ENCODE data around the gene DNAJC24.
"Not testable (repeated sequence)": the region's sequence is repeated elsewhere in the genome, so short reads cannot be mapped to it uniquely, and the experiment has no call there.

DNAJC24 gene

DNA sequence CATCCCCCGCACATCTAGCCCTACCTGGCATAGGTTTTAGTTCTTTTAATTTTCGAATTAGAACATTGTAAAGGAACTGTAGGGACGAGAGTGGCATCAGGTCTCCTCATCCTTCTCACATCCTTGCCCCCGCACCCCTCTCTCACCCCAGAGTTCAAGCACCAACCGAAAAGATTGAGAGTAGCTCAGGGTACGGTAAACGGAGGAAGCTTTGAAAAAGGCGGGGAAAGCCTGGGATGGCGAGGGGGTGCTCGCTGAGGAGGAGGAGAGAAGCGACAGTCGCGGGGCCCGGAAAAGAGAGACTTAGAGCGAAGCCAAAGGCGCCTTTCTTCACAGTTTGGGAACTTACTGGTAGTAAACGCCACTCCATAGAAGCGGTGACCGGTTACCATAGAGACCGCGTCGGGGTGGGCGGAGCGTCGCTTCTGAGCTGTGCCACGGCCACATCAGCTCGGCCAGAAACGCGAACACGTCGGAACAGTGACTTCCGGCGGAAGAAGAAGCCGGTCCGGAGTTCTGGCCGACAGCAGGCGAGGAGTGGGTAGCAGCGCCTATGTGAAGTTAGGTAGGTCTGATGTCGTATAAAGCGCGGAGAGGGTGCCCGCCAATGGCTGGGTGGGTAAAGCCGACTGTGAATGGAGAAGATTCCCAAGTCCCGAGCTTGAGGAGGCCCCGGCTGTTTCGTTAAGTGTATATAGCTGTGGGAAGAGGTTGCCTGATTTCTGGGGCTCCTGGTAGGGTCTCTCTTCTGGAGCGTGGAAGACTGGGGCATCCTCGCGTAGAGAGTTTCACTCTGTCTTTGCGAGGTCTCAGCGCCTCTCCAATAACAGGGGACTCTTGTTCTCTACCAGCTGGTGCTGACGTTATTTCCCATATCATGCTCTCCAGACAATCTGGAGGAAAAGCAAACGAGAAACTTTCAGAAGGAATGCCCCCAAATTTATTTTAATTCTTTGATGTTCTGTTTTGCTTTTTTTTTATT, at the start of gene DNAJC24, which contains the start of gene DCDC1:
Gene DNAJC24, plus strand, starts transcription at position 513 of the 982 bp plus-strand sequence. CDS start 889 bp downstream, outside the sequence.
Gene DCDC1, minus strand, starts transcription at position 392 of the 982 bp plus-strand sequence. CDS start 41,459 bp downstream, outside the sequence.
- H3K27ac ChIP-seq: peak within 1 kb of the TSS; percentile 71
- TF ChIP-seq, protein P1, sequence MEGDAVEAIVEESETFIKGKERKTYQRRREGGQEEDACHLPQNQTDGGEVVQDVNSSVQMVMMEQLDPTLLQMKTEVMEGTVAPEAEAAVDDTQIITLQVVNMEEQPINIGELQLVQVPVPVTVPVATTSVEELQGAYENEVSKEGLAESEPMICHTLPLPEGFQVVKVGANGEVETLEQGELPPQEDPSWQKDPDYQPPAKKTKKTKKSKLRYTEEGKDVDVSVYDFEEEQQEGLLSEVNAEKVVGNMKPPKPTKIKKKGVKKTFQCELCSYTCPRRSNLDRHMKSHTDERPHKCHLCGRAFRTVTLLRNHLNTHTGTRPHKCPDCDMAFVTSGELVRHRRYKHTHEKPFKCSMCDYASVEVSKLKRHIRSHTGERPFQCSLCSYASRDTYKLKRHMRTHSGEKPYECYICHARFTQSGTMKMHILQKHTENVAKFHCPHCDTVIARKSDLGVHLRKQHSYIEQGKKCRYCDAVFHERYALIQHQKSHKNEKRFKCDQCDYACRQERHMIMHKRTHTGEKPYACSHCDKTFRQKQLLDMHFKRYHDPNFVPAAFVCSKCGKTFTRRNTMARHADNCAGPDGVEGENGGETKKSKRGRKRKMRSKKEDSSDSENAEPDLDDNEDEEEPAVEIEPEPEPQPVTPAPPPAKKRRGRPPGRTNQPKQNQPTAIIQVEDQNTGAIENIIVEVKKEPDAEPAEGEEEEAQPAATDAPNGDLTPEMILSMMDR (conservative IDR thresholded peaks at IDR 0.05): no peak

DNA sequence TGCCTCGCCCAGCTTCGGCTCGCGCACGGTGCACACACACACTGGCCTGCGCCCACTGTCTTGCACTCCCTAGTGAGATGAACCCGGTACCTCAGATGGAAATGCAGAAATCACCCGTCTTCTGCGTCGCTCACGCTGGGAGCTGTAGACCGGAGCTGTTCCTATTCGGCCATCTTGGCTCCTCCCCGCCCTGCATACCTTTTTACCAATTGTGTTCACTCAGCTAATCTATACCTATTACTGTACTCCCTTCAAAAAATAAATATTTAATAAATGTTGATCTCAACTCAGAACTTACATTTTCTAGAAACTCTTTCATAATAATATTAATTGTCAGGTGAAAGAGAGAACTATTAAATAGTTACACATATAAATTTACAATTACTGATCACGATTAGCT, 48.2 kb upstream of the DNAJC24 start:
- not testable (repeated sequence) for H3K27ac ChIP-seq

DNA sequence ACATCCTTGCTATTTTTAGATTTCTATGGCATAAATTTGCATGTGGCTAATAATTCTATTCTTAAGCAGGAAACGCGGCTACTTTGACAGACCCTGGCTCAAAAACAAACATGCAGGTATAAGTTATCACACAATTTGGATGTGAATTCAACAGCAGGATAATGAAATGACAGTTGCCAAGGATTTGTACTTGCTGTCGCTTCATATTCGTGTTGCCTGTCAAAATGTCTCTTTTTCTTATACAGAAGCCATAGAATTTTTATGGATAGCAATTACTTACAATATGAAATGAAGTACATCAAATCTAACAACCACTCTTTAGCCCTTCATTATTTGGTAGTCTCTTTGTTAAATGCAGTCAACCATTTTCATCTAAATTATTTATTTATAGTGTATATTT, 46.5 kb upstream of the DNAJC24 start:
- no peak overlapping the region for H3K27ac ChIP-seq
- TF ChIP-seq, protein P1 (conservative IDR thresholded peaks at IDR 0.05): no peak

DNA sequence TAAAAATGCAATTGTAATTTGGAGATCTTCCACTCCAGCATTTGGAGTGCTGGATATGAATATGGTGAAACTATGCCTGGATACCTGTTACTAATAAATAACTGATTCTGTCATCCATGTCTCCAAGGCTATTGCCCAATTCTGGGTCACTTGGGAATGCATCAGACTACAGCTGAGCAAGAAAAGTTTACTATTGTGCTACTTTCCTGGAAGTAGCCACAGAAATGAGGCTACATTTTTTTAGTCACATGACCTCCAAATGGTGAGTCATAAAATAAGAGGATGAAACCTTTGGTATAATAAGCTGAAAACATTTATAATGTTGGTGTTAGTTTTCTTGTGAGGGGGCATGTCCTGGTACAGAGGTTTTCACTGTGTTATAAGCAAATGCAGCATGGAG, 44.5 kb upstream of the DNAJC24 start:
- TF ChIP-seq, protein P1 (conservative IDR thresholded peaks at IDR 0.05): no peak

GRCh38 chr11:31326470-31327148, 43.1 kb upstream of the DNAJC24 start:
- no peak overlapping the region for H3K27ac ChIP-seq

More for the DNA sequence above, 44.5 kb upstream of the DNAJC24 start:
- no peak overlapping the region for H3K27ac ChIP-seq

DNA sequence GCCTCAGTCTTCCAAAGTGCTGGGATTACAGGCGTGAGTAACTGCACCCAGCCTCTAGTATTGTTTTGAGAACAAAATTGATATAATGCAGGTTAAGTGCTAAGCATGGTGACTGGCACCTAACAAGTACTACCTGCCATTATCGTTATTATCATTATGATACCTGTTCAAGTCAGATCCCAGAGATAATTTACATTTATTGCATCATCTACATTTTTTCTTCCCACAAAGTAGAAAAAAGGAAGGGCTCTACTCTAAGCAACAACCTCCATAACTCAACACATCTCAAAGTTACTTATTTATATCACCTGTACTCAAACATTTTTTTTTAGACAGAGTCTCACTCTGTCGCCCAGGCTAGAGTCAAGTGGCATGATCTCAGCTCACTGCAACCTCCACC, 42.2 kb upstream of the DNAJC24 start:
- no peak overlapping the region for H3K27ac ChIP-seq
- TF ChIP-seq, protein P1 (conservative IDR thresholded peaks at IDR 0.05): no peak

More at GRCh38 chr11:31326470-31327148, 43.1 kb upstream of the DNAJC24 start:
- TF ChIP-seq, protein P1 (conservative IDR thresholded peaks at IDR 0.05): no peak

DNA sequence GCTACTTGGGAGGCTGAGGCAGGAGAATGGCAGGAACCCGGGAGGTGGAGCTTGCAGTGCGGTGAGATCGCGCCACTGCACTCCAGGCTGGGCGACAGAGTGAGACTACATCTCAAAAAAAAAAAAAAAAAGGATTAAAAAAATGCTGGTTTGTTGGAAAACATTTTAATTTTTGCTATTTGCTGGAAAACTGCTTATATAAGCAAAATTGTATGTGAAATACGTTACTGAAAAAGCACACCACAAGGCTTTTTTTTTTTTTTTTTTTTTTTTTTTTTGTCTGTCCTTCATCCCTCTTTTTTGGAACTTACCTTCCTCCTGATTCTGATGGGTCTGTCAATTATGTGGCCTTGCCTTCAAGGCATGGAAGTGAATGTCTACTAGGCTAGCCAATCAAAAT, 41.0 kb upstream of the DNAJC24 start:
- TF ChIP-seq, protein P1 (conservative IDR thresholded peaks at IDR 0.05): no peak
- H3K27ac ChIP-seq: no peak overlapping the region

Measured in VCaP (cell line).